ENCODE measurements around the gene SH3GLB1. TPM values are rescaled to one million over a fixed set of nuclear protein-coding genes. Genes with fewer than 3 reads are reported as not detected.

The SH3GLB1 gene
- total RNA-seq, 1 donor from 2014 or later = 114 TPM

DNA sequence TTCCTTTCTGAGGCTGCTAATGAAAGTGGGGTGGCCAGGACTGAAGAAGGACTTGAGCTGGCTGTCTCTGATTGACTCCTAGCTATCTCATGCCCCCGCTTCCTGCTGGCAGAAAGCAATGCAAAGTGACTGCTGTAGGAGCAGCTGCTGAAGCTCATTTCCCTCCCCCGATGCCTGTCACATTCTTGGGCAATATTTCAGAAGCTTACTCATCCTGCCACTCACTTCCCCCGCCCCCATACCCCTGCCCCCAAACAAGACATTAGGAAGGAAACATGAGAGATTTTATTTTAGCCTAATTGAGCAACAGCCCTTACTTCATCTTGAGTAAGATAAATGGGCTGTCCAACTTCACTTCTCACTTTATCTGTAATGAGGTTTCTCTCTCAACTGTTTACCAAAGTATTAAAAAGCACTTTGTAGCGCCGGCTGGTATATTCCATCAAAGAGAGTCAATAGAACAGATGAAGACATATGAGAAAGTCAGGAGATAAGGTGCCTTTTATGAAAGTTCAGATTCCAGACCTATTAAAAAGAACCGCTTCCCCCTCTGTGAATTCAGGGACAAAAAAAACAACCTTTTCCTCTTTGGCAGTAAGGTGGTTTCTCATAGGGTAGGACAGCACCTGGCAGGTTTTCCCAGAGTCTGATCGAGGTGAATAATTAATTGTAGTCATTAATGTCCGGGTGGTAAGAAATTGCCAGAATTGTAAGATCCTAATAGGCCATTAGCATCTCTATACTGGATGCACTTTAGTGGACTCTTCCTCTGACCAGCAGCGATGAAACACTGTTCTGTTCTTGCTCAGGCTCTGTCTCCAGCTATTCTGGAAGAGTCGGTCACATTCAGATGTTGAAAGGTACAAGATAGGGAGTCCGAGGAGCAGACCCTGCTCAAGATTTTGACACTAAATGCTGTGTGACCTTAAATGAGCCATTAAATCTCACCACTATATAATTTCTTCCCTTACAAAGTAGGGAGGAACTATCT is 70.2 kb downstream of the SH3GLB1 start:
- intact Hi-C loops (cut with micrococcal nuclease) = no loop called here
- Histone ChIP-seq H3K27me3 (ENCODE audit: low read depth) (no peaks in the 10 kb centered on the region), H3K9me3 (replicated peaks) (no peaks in the 10 kb centered on the region), H3K36me3 (no peaks in the 10 kb centered on the region), H3K4me1 (peaks cover 22% of the 10 kb centered on the region), H3K27ac (replicated peaks) (peak overlapping the region; percentile 29), H3K4me3 (no peak overlapping the region)
- DNase-seq = peak; percentile 55
- TF ChIP-seq, protein P1, sequence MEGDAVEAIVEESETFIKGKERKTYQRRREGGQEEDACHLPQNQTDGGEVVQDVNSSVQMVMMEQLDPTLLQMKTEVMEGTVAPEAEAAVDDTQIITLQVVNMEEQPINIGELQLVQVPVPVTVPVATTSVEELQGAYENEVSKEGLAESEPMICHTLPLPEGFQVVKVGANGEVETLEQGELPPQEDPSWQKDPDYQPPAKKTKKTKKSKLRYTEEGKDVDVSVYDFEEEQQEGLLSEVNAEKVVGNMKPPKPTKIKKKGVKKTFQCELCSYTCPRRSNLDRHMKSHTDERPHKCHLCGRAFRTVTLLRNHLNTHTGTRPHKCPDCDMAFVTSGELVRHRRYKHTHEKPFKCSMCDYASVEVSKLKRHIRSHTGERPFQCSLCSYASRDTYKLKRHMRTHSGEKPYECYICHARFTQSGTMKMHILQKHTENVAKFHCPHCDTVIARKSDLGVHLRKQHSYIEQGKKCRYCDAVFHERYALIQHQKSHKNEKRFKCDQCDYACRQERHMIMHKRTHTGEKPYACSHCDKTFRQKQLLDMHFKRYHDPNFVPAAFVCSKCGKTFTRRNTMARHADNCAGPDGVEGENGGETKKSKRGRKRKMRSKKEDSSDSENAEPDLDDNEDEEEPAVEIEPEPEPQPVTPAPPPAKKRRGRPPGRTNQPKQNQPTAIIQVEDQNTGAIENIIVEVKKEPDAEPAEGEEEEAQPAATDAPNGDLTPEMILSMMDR (IDR thresholded peaks at IDR 0.05; ENCODE audit: borderline replicate concordance) = no peak

DNA sequence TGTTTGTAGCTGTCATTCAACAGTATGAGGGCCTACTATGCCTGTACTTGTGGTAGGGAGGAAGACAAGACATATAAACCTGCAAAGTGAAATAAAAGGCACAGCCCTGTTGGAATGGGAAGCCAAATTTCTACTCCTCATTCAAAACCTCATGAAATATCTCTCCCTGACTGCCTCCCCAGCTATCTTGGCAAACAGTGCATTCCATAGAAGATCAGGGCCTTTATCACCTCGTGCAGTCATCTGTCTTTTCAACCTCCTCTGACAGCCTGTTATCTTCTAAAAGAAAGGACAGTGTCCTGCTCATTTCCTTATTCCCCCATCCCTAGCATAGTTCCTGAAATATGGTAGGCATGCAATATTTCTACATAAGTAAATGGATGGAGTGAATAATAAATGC is 71.0 kb downstream of the SH3GLB1 start:
- no peak overlapping the region for H3K27ac ChIP-seq (replicated peaks)

GRCh38 chr1:86776108-86776507 is 71.7 kb downstream of the SH3GLB1 start:
- Histone ChIP-seq H3K27ac (replicated peaks) (no peak overlapping the region), H3K4me1 (peaks cover 22% of the 10 kb centered on the region), H3K9me3 (replicated peaks) (no peaks in the 10 kb centered on the region), H3K4me3 (no peak overlapping the region), H3K36me3 (no peaks in the 10 kb centered on the region), H3K27me3 (ENCODE audit: low read depth) (no peaks in the 10 kb centered on the region)
- TF ChIP-seq, protein P1 (IDR thresholded peaks at IDR 0.05; ENCODE audit: borderline replicate concordance) = no peak
- intact Hi-C loops (cut with micrococcal nuclease) = no loop called here
- DNase-seq = no peak

More for the DNA sequence above, 71.0 kb downstream of the SH3GLB1 start:
- Histone ChIP-seq H3K36me3 (no peaks in the 10 kb centered on the region), H3K27me3 (ENCODE audit: low read depth) (no peaks in the 10 kb centered on the region), H3K4me1 (peaks cover 22% of the 10 kb centered on the region), H3K9me3 (replicated peaks) (no peaks in the 10 kb centered on the region), H3K4me3 (no peak overlapping the region)
- TF ChIP-seq, protein P1 (IDR thresholded peaks at IDR 0.05; ENCODE audit: borderline replicate concordance) = no peak
- intact Hi-C loops (cut with micrococcal nuclease) = no loop called here
- no peak for DNase-seq

- DNase-seq = no peak
- H3K4me3 ChIP-seq = no peak overlapping the region
- H3K27me3 ChIP-seq (ENCODE audit: low read depth) = no peaks in the 10 kb centered on the region
- H3K27ac ChIP-seq (replicated peaks) = no peak overlapping the region
- peaks cover 16% of the 10 kb centered on the region for H3K4me1 ChIP-seq
- TF ChIP-seq, protein P1 (IDR thresholded peaks at IDR 0.05; ENCODE audit: borderline replicate concordance) = no peak
- intact Hi-C loops (cut with micrococcal nuclease) = no loop called here
- H3K36me3 ChIP-seq = no peaks in the 10 kb centered on the region
- H3K9me3 ChIP-seq (replicated peaks) = no peaks in the 10 kb centered on the region
Observed at GRCh38 chr1:86778569-86779239, 74.3 kb downstream of the SH3GLB1 start.

DNA sequence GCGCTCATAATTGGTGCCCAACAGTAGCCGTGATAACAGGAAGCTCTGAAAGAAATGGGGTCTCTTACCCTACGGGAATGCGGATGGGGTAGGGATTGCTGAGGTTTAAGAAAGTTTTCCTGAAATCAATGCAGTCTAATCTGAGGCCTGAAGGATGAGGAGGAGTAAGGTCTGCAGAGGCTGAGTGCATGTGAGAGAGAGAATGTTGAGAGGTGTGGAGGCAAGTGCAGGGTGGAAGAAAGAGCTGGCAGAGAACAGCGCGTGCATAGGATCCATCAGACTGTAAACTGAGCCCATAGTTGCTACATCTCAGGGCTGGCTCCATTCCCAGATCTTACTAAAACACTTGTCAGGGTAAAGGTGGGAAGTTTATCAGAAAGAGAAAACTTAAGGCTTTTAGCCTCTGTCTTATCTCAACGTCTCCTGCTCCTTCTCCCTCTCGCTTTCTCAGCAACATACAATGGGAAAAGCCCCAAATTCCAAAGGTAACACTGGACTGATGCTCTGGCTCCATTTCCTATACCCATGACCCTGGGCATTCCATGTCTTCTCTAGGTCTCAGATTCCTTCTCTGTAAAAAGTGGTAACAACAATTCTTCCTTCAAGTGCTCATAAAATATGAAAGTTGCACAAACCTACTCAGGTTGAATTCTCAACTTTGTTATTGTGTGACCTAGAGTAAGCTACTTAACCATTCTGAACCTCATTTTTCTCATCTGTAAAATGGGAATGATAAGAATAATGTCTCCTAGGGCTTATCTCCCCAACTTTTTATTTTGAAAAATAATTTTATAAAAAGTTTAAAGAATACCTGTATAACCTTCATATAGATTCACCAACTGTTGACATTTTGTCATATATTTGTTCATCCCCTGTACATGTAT is 75.2 kb downstream of the SH3GLB1 start:
- Histone ChIP-seq H3K4me1 (peaks cover 8% of the 10 kb centered on the region), H3K27me3 (ENCODE audit: low read depth) (no peaks in the 10 kb centered on the region), H3K4me3 (no peak overlapping the region), H3K36me3 (no peaks in the 10 kb centered on the region), H3K27ac (replicated peaks) (no peak overlapping the region), H3K9me3 (replicated peaks) (no peaks in the 10 kb centered on the region)
- TF ChIP-seq, protein P1 (IDR thresholded peaks at IDR 0.05; ENCODE audit: borderline replicate concordance) = no peak
- intact Hi-C loops (cut with micrococcal nuclease) = no loop called here
- DNase-seq = no peak
